Fibroblast of pulmonary artery (primary cell): Measurements from ENCODE around the gene FCN3.

Experiments used
- DNase-seq: peaks from one replicate; pipeline ENCODE4 v3.0.0-alpha.2; 2010; ENCODE audit warnings: low read depth
- H3K4me3 ChIP-seq: replicated peaks from 2 replicates; pipeline ENCODE4 v1.5.1; 2011; ENCODE audit warnings: low read depth, mild to moderate bottlenecking, control low read depth, low read length, moderate library complexity
- CTCF ChIP-seq: IDR thresholded peaks from 2 replicates; pipeline ENCODE4 v1.5.1; 2011; ENCODE audit warnings: mild to moderate bottlenecking, control low read depth, low read length, inconsistent platforms; ENCODE audit errors: missing control alignments

FCN3 gene

GRCh38 chr1:27374362-27375086 is at the start of gene FCN3:
Gene FCN3 (minus strand): TSS chr1:27374824. CDS start chr1:27374818, 6 bp downstream.
- no peak for TF ChIP-seq CTCF
- DNase-seq = no peak
- no peak within 1 kb of the TSS for H3K4me3 ChIP-seq

DNA sequence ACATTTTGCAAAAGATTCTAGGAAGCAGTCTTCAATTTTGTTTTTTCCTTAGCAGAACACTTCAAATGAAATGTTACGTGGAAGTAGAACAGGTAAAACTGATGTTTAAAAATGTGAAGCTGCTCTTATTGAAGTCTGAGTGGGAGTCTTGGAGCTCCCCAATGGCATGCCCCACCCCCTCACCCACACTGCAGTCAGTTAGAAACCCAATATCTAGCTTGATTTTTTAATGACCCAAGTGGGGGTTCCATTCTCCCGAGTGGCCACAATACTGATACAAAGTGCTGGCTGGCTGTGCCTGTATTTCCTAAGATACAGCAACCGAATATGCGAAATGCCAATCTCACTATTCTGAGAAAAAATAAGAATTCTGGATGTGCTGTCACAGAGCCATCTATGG is 49.1 kb upstream of the FCN3 start:
- TF ChIP-seq CTCF = no peak
- no peak for DNase-seq
- H3K4me3 ChIP-seq = no peak overlapping the region

- DNase-seq = peak; percentile 95
- TF ChIP-seq CTCF = no peak
These were observed 43.9 kb upstream of the FCN3 start for GRCh38 chr1:27418326-27419185.

GRCh38 chr1:27417713-27418112 is 43.1 kb upstream of the FCN3 start:
- no peak overlapping the region for H3K4me3 ChIP-seq
- no peak for TF ChIP-seq CTCF
- no peak for DNase-seq

More at GRCh38 chr1:27418326-27419185, 43.9 kb upstream of the FCN3 start:
- no peak overlapping the region for H3K4me3 ChIP-seq

- peak; percentile 79 for DNase-seq
- TF ChIP-seq CTCF = peak; percentile 88
- H3K4me3 ChIP-seq = no peak overlapping the region
These were observed 41.9 kb upstream of the FCN3 start for GRCh38 chr1:27416387-27417111.

DNA sequence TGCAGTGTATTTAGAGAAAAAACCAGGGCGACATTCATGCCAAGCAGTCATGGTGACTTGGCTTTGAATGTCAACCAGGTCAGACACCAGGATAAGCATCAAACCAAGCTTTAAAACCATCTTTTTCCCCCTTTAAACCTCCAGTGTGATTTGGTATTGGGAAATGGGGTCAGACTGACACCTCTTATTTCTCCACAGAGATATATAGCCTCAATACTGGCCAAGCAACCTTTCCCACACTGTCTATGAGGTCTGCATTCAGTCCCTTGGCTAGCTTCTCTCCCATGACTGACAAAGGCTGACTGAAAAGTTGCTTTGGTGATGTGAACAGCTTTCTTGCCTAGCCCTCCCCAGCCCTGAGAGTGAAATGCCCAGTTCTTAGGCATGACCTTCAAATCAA is 39.5 kb upstream of the FCN3 start:
- no peak for TF ChIP-seq CTCF
- H3K4me3 ChIP-seq = no peak overlapping the region
- no peak for DNase-seq
